Transverse colon (tissue), 4 donors: ENCODE results near the gene SCN5A. TPM values are rescaled to one million over a fixed set of nuclear protein-coding genes. Genes with fewer than 3 reads are reported as not detected.

Source experiments
- DNase-seq: peaks from one replicate; pipeline ENCODE4 v3.0.0-alpha.2; 2019
- H3K27ac ChIP-seq, 4 donors: fragments of 200-600 bp; sonication (generic); 2 replicates each; pipeline ENCODE4 v1.5.1; 2016 to 2018; ENCODE audit warnings: inconsistent platforms in 4 of 4
- H3K27me3 ChIP-seq: fragments of 200-600 bp; sonication (generic); 2 replicates; pipeline ENCODE4 v1.5.1; 2017; ENCODE audit warnings: inconsistent platforms
- H3K36me3 ChIP-seq, 4 donors: fragments of 200-600 bp; sonication (generic); 2 replicates each; pipeline ENCODE4 v1.5.1; 2017 to 2019; ENCODE audit warnings: inconsistent platforms in 4 of 4
- H3K4me1 ChIP-seq, 4 donors: fragments of 200-600 bp; sonication (generic); 2 replicates each; pipeline ENCODE4 v1.5.1; 2017 to 2020; ENCODE audit warnings: inconsistent platforms in 4 of 4
- H3K4me3 ChIP-seq, 4 donors: fragments of 200-600 bp; sonication (generic); 1 replicate in 1 of 4; 2 replicates in 3 of 4; pipeline versions ENCODE4 v1.5.1 to v1.6.1; 2017 to 2019; ENCODE audit warnings: inconsistent platforms in 4 of 4
- H3K9me3 ChIP-seq, 2 donors: fragments of 200-600 bp; sonication (generic); 2 replicates each; pipeline ENCODE4 v1.5.1; 2017 to 2019; ENCODE audit warnings: inconsistent platforms in 2 of 2
- CTCF ChIP-seq, 5 experiments: fragments of 200-600 bp in 3 of 5; fragments of 450-650 bp in 2 of 5; sonication (generic) in 3 of 5; IDR thresholded peaks; 1 replicate in 2 of 5; 2 replicates in 3 of 5; pipeline ENCODE4 v1.5.1; 2016 to 2017; ENCODE audit warnings: antibody characterized with exemption in 5 of 5, inconsistent platforms in 3 of 5, mild to moderate bottlenecking in 2 of 5, moderate library complexity in 1 of 5
- EP300 ChIP-seq: sonication (generic); formaldehyde crosslinking; IDR thresholded peaks from one replicate; pipeline ENCODE4 v1.6.1; 2017; ENCODE audit warnings: antibody characterized with exemption, low read depth
- POLR2A ChIP-seq: fragments of 450-650 bp; IDR thresholded peaks from one replicate; pipeline ENCODE4 v1.6.1; 2016; ENCODE audit warnings: antibody characterized with exemption, mild to moderate bottlenecking, moderate library complexity
- POLR2AphosphoS5 ChIP-seq, 3 donors: sonication (generic); formaldehyde crosslinking; IDR thresholded peaks; one replicate each; pipeline ENCODE4 v1.6.1; 2016; ENCODE audit warnings: antibody characterized with exemption in 3 of 3
- WGBS, 2 donors: methylation state at CpG; one replicate each; pipeline ENCODE4 v1.1.5; 2018; ENCODE audit warnings: low coverage in 1 of 2; 5-methylcytosine and 5-hydroxymethylcytosine counted together
- in situ Hi-C, 4 donors: fragments of 200-750 bp; cut with MboI; loops; one replicate each; pipeline versions ENCODE4 v1.15.0 to v1.15.1; 2017; ENCODE audit warnings: low sequenced_read_pairs in 3 of 4, low pct_ligation_motif_present in 1 of 4, low pct_unique_long_range_greater_than_20kb in 1 of 4
- intact Hi-C: fragments of 100-400 bp; cut with DNase I; formaldehyde crosslinking; loops from one replicate; pipeline ENCODE4 v1.15.1; 2023; ENCODE audit warnings: low total_unique reads
- total RNA-seq, 4 donors: library from RNA; depleted of rRNA; stranded (reverse); fragments of >200 nt; gene quantifications; one replicate each; pipeline ENCODE4 v1.1.0, GENCODE V29; 2016

SCN5A gene
- total RNA-seq, 4 donors from 2014 or later = 0.16 to 0.27 TPM; not detected in 2

GRCh38 chr3:38645601-38646000 is 3.9 kb downstream of the SCN5A start:
- no peak for DNase-seq
- 58 to 79% methylated on average over 6 to 8 of the region's 8 CpGs for WGBS, 2 donors
- intact Hi-C loops (loop anchor here (5.0 kb wide), 1 partner anchor 113 kb away; no protein-coding TSS in a partner anchor), in situ Hi-C loops (loop anchor here in 2 of 4 donors (5.0 to 10.0 kb wide), 2 partner anchors 121 to 123 kb away; no protein-coding TSS in a partner anchor)
- H3K4me1 ChIP-seq = peaks cover 4 to 13% (median 7%) of the 10 kb centered on the region in 4 donors
- no peaks in the 10 kb centered on the region for H3K36me3 ChIP-seq
- no peak for TF ChIP-seq EP300
- TF ChIP-seq POLR2AphosphoS5 (IDR thresholded peaks at IDR 0.05) = no peak
- no peak overlapping the region for H3K27ac ChIP-seq
- no peak overlapping the region for H3K4me3 ChIP-seq
- H3K27me3 ChIP-seq = peaks cover 34% of the 10 kb centered on the region
- H3K9me3 ChIP-seq = no peaks in the 10 kb centered on the region

GRCh38 chr3:38645076-38645475 is 4.4 kb downstream of the SCN5A start:
- no peaks in the 10 kb centered on the region for H3K36me3 ChIP-seq
- intact Hi-C loops (loop anchor here (5.0 kb wide), 1 partner anchor 113 kb away; no protein-coding TSS in a partner anchor), in situ Hi-C loops (loop anchor here in 2 of 4 donors (5.0 to 10.0 kb wide), 2 partner anchors 120 to 123 kb away; no protein-coding TSS in a partner anchor)
- 79% methylated on average over 4 of the region's 4 CpGs; no CpG with 5 or more reads in 1 of the 2 donors for WGBS, 2 donors
- H3K9me3 ChIP-seq = no peaks in the 10 kb centered on the region
- DNase-seq = no peak
- peaks cover 33% of the 10 kb centered on the region for H3K27me3 ChIP-seq
- H3K4me3 ChIP-seq = no peak overlapping the region
- no peak overlapping the region for H3K27ac ChIP-seq
- TF ChIP-seq CTCF (IDR thresholded peaks at IDR 0.05) (no peak), EP300 (no peak), POLR2AphosphoS5 (IDR thresholded peaks at IDR 0.05) (no peak), POLR2A (no peak)
- H3K4me1 ChIP-seq = peaks cover 4 to 12% (median 7%) of the 10 kb centered on the region in 4 donors

GRCh38 chr3:38644662-38645053 is 4.8 kb downstream of the SCN5A start:
- WGBS, 2 donors = 65 to 83% methylated on average over 2 to 7 of the region's 7 CpGs
- no peak for DNase-seq
- peaks cover 4 to 8% (median 6%) of the 10 kb centered on the region in 4 donors for H3K4me1 ChIP-seq
- in situ Hi-C loops (loop anchor here in 2 of 4 donors (5.0 to 10.0 kb wide), 2 partner anchors 120 to 122 kb away; no protein-coding TSS in a partner anchor), intact Hi-C loops (loop anchor here (5.0 kb wide), 1 partner anchor 112 kb away; no protein-coding TSS in a partner anchor)
- no peaks in the 10 kb centered on the region for H3K36me3 ChIP-seq
- H3K27ac ChIP-seq = no peak overlapping the region
- no peaks in the 10 kb centered on the region for H3K9me3 ChIP-seq
- no peak overlapping the region for H3K4me3 ChIP-seq
- H3K27me3 ChIP-seq = peaks cover 33% of the 10 kb centered on the region
- TF ChIP-seq CTCF (IDR thresholded peaks at IDR 0.05) (no peak), EP300 (no peak), POLR2A (no peak), POLR2AphosphoS5 (IDR thresholded peaks at IDR 0.05) (no peak)

GRCh38 chr3:38644016-38644661 is 5.3 kb downstream of the SCN5A start:
- no peaks in the 10 kb centered on the region for H3K36me3 ChIP-seq
- no peak overlapping the region for H3K27ac ChIP-seq
- H3K27me3 ChIP-seq = peaks cover 31% of the 10 kb centered on the region
- WGBS, 2 donors = 85% methylated on average over 7 of the region's 7 CpGs; no CpG with 5 or more reads in 1 of the 2 donors
- DNase-seq = no peak
- no peak overlapping the region for H3K4me3 ChIP-seq
- intact Hi-C loops = no loop called here
- in situ Hi-C loops = loop anchor here in 1 of 4 donors (10.0 kb wide), 1 partner anchor 119 kb away; no protein-coding TSS in a partner anchor
- no peaks in the 10 kb centered on the region for H3K9me3 ChIP-seq
- TF ChIP-seq POLR2AphosphoS5 (IDR thresholded peaks at IDR 0.05) (no peak), CTCF (IDR thresholded peaks at IDR 0.05) (no peak), POLR2A (no peak), EP300 (no peak)
- H3K4me1 ChIP-seq = peaks cover 4 to 6% (median 5%) of the 10 kb centered on the region in 4 donors
